ENCODE measurements around the gene GRK7. TPM values are rescaled to one million over a fixed set of nuclear protein-coding genes. Genes with fewer than 3 reads are reported as not detected.

Gene GRK7
- total and polyA plus RNA-seq, 12 donors = 0.07 to 0.11 (median 0.07) TPM; not detected in 9

- H3K27me3 ChIP-seq = no peaks in the 10 kb centered on the region
- no peaks in the 10 kb centered on the region for H3K4me1 ChIP-seq (replicated peaks in 1 of 2)
- H3K27ac ChIP-seq = no peak overlapping the region
- no peaks in the 10 kb centered on the region for H3K9me3 ChIP-seq (replicated peaks in 1 of 3)
- H3K36me3 ChIP-seq (replicated peaks in 1 of 2) = no peaks in the 10 kb centered on the region
- H3K4me3 ChIP-seq = no peak overlapping the region
- WGBS, 4 donors = 91 to 94% (median 93%) methylated on average over 5 of the region's 5 CpGs
- DNase-seq = no peak
- no peak for TF ChIP-seq CTCF (IDR thresholded peaks at IDR 0.05)
- no peak for TF ChIP-seq POLR2A (IDR thresholded peaks at IDR 0.05)
- intact Hi-C loops (cut with DNase I) = loop anchor here in 1 of 2 donors (10.0 kb wide), 1 partner anchor 134 kb away; no protein-coding TSS in a partner anchor
Observed at GRCh38 chr3:141728355-141728892, 34.8 kb upstream of the GRK7 start.

GRCh38 chr3:141729240-141729639 lies 34.0 kb upstream of the GRK7 start:
- Histone ChIP-seq H3K4me1 (replicated peaks in 1 of 2) (no peaks in the 10 kb centered on the region), H3K9me3 (replicated peaks in 1 of 3) (no peaks in the 10 kb centered on the region), H3K36me3 (replicated peaks in 1 of 2) (no peaks in the 10 kb centered on the region), H3K27me3 (no peaks in the 10 kb centered on the region), H3K4me3 (no peak overlapping the region), H3K27ac (no peak overlapping the region)
- intact Hi-C loops (cut with DNase I) = loop anchor here in 1 of 2 donors (10.0 kb wide), 1 partner anchor 134 kb away; no protein-coding TSS in a partner anchor
- no peak for TF ChIP-seq CTCF (IDR thresholded peaks at IDR 0.05)
- no peak for TF ChIP-seq POLR2A (IDR thresholded peaks at IDR 0.05)
- WGBS, 4 donors = 87 to 94% (median 91%) methylated on average over 4 of the region's 4 CpGs
- DNase-seq = no peak

- intact Hi-C loops (cut with DNase I) = loop anchor here in 1 of 2 donors (5.0 to 10.0 kb wide), 2 partner anchors 140 to 177 kb away; partner anchors contain the start of gene ATP1B3
- Histone ChIP-seq H3K4me3 (no peak overlapping the region), H3K36me3 (replicated peaks in 1 of 2) (no peaks in the 10 kb centered on the region), H3K27ac (no peak overlapping the region), H3K4me1 (replicated peaks in 1 of 2) (peaks cover 5 to 10% of the 10 kb centered on the region in 2 donors), H3K27me3 (no peaks in the 10 kb centered on the region), H3K9me3 (replicated peaks in 1 of 3) (no peaks in the 10 kb centered on the region)
- no peak for DNase-seq
- TF ChIP-seq CTCF (IDR thresholded peaks at IDR 0.05) = no peak
Observed at GRCh38 chr3:141735176-141735575, 28.0 kb upstream of the GRK7 start.

- H3K4me1 ChIP-seq (replicated peaks in 1 of 2) = peaks cover 12 to 17% of the 10 kb centered on the region in 2 donors
- intact Hi-C loops (cut with DNase I) = loop anchor here in 1 of 2 donors (5.0 to 10.0 kb wide), 2 partner anchors 139 to 176 kb away; partner anchors contain the start of gene ATP1B3
- no peak overlapping the region for H3K27ac ChIP-seq
- TF ChIP-seq CTCF (IDR thresholded peaks at IDR 0.05) = no peak
- no peak for TF ChIP-seq POLR2A (IDR thresholded peaks at IDR 0.05)
- H3K36me3 ChIP-seq (replicated peaks in 1 of 2) = no peaks in the 10 kb centered on the region
- no peaks in the 10 kb centered on the region for H3K9me3 ChIP-seq (replicated peaks in 1 of 3)
- DNase-seq = no peak
- WGBS, 4 donors = 86 to 94% (median 90%) methylated on average over 7 of the region's 7 CpGs
- no peak overlapping the region for H3K4me3 ChIP-seq
- H3K27me3 ChIP-seq = no peaks in the 10 kb centered on the region
Observed at GRCh38 chr3:141735770-141736465, 27.3 kb upstream of the GRK7 start.
